Loucy (cell line): ENCODE results near the gene AZGP1.
A peak's percentile ranks its signal among the peaks of the same experiment; 100 is the strongest.
"Not testable (repeated sequence)": the region's sequence is repeated elsewhere in the genome, so short reads cannot be mapped to it uniquely, and the experiment has no call there.

Experiments
- H2AFZ ChIP-seq: fragments of 200-600 bp; sonication (generic); 2 replicates; pipeline ENCODE4 v1.6.0; 2016; ENCODE audit warnings: antibody characterized with exemption, mild to moderate bottlenecking, low read length, moderate library complexity
- H3F3A ChIP-seq: fragments of 200-600 bp; 2 replicates; pipeline ENCODE4 v1.6.0; 2016; ENCODE audit warnings: antibody characterized with exemption, low read depth, mild to moderate bottlenecking
- H3K27me3 ChIP-seq: fragments of 200-600 bp; sonication (generic); 2 replicates; pipeline ENCODE4 v1.6.1; 2014; ENCODE audit warnings: low read length, mild to moderate bottlenecking; ENCODE audit not compliant: insufficient read depth, poor library complexity, severe bottlenecking
- H3K36me3 ChIP-seq: fragments of 200-600 bp; sonication (generic); 2 replicates; pipeline ENCODE4 v1.6.1; 2016; ENCODE audit warnings: low read length; ENCODE audit not compliant: insufficient read depth
- H3K4me1 ChIP-seq: fragments of 200-600 bp; sonication (generic); 2 replicates; pipeline ENCODE4 v1.5.1; 2014; ENCODE audit warnings: low read length, mild to moderate bottlenecking; ENCODE audit not compliant: insufficient read depth, poor library complexity, severe bottlenecking
- H3K4me2 ChIP-seq: fragments of 200-600 bp; sonication (generic); 2 replicates; pipeline ENCODE4 v1.6.0; 2014; ENCODE audit warnings: antibody characterized with exemption, low read length, low read depth, mild to moderate bottlenecking; ENCODE audit not compliant: poor library complexity, severe bottlenecking
- H3K4me3 ChIP-seq: fragments of 200-600 bp; sonication (generic); 2 replicates; pipeline ENCODE4 v1.5.1; 2014; ENCODE audit warnings: low read length, mild to moderate bottlenecking, mixed read lengths; ENCODE audit not compliant: poor library complexity, severe bottlenecking
- H3K79me2 ChIP-seq: fragments of 200-600 bp; sonication (generic); 2 replicates; pipeline ENCODE4 v1.6.1; 2014; ENCODE audit warnings: low read length; ENCODE audit not compliant: insufficient read depth
- H3K9ac ChIP-seq: fragments of 200-600 bp; sonication (generic); 2 replicates; pipeline ENCODE4 v1.6.0; 2014; ENCODE audit warnings: mild to moderate bottlenecking, low read depth, low read length, moderate library complexity; ENCODE audit not compliant: poor library complexity, severe bottlenecking
- H3K9me2 ChIP-seq: fragments of 200-600 bp; sonication (generic); replicated peaks from 2 replicates; pipeline ENCODE4 v1.6.1; 2016; ENCODE audit warnings: low read depth, low read length, mixed read lengths
- H3K9me3 ChIP-seq: fragments of 200-600 bp; sonication (generic); 2 replicates; pipeline ENCODE4 v1.6.1; 2014; ENCODE audit warnings: mild to moderate bottlenecking, antibody characterized with exemption, low read length, low read depth; ENCODE audit not compliant: insufficient read depth
- H4K20me1 ChIP-seq: fragments of 200-600 bp; sonication (generic); 2 replicates; pipeline ENCODE4 v1.6.0; 2014; ENCODE audit warnings: antibody characterized with exemption, low read length, mild to moderate bottlenecking; ENCODE audit not compliant: insufficient read depth, poor library complexity, severe bottlenecking
- CTCF ChIP-seq: fragments of 200-600 bp; sonication (generic); conservative IDR thresholded peaks from 2 replicates; pipeline ENCODE4 v1.5.1; 2014; ENCODE audit warnings: mild to moderate bottlenecking, antibody characterized with exemption, low read length
- EZH2phosphoT487 ChIP-seq: fragments of 200-600 bp; IDR thresholded peaks from 2 replicates; pipeline ENCODE4 v1.6.1; 2018; ENCODE audit warnings: antibody characterized with exemption, mild to moderate bottlenecking, moderate library complexity, borderline replicate concordance

Gene AZGP1

GRCh38 chr7:99992330-99993038, 16.7 kb upstream of the AZGP1 start:
- H3K4me1 ChIP-seq = peaks cover 3% of the 10 kb centered on the region
- no peaks in the 10 kb centered on the region for H3F3A ChIP-seq
- H3K9me3 ChIP-seq = no peaks in the 10 kb centered on the region
- H3K9ac ChIP-seq = no peak overlapping the region
- H3K4me3 ChIP-seq = no peak overlapping the region
- no peaks in the 10 kb centered on the region for H3K27me3 ChIP-seq
- H2AFZ ChIP-seq = peak overlapping the region; percentile 27; the same call in 1 of the 2 replicates
- no peak for TF ChIP-seq EZH2phosphoT487
- no peak for TF ChIP-seq CTCF
- no peaks in the 10 kb centered on the region for H3K9me2 ChIP-seq
- H3K79me2 ChIP-seq = no peaks in the 10 kb centered on the region
- H3K36me3 ChIP-seq = no peaks in the 10 kb centered on the region
- no peak overlapping the region for H3K4me2 ChIP-seq
- H4K20me1 ChIP-seq = no peaks in the 10 kb centered on the region

- not testable (repeated sequence) for H3K36me3 ChIP-seq, H3K79me2 ChIP-seq, H3K9me2 ChIP-seq, H3K9ac ChIP-seq, H3K4me3 ChIP-seq, H3F3A ChIP-seq, H3K9me3 ChIP-seq, H3K27me3 ChIP-seq, H3K4me2 ChIP-seq, H4K20me1 ChIP-seq, H2AFZ ChIP-seq, H3K4me1 ChIP-seq
Measured at GRCh38 chr7:99991543-99991942, 15.7 kb upstream of the AZGP1 start.

- Histone ChIP-seq H3K9me2 (no peaks in the 10 kb centered on the region), H3K79me2 (no peaks in the 10 kb centered on the region), H3K4me1 (no peaks in the 10 kb centered on the region), H3F3A (no peaks in the 10 kb centered on the region), H2AFZ (peak overlapping the region; percentile 61; the same call in 1 of the 2 replicates), H3K4me2 (no peak overlapping the region), H3K27me3 (no peaks in the 10 kb centered on the region), H4K20me1 (no peaks in the 10 kb centered on the region), H3K9me3 (no peaks in the 10 kb centered on the region), H3K36me3 (no peaks in the 10 kb centered on the region), H3K4me3 (no peak overlapping the region), H3K9ac (no peak overlapping the region)
- TF ChIP-seq CTCF = no peak
- no peak for TF ChIP-seq EZH2phosphoT487
Measured at GRCh38 chr7:99990460-99990852, 14.6 kb upstream of the AZGP1 start.

GRCh38 chr7:99987846-99988245, 12.0 kb upstream of the AZGP1 start:
- H3K79me2 ChIP-seq = no peaks in the 10 kb centered on the region
- no peaks in the 10 kb centered on the region for H3K9me3 ChIP-seq
- H2AFZ ChIP-seq = no peak overlapping the region
- no peaks in the 10 kb centered on the region for H3K9me2 ChIP-seq
- no peaks in the 10 kb centered on the region for H4K20me1 ChIP-seq
- H3K9ac ChIP-seq = no peak overlapping the region
- no peaks in the 10 kb centered on the region for H3K36me3 ChIP-seq
- H3K27me3 ChIP-seq = no peaks in the 10 kb centered on the region
- no peak overlapping the region for H3K4me2 ChIP-seq
- TF ChIP-seq CTCF = no peak
- no peak for TF ChIP-seq EZH2phosphoT487
- peaks cover 3% of the 10 kb centered on the region for H3K4me1 ChIP-seq
- H3F3A ChIP-seq = no peaks in the 10 kb centered on the region
- no peak overlapping the region for H3K4me3 ChIP-seq

- not testable (repeated sequence) for H3F3A ChIP-seq, H3K9ac ChIP-seq, H3K4me1 ChIP-seq, H3K4me3 ChIP-seq, H4K20me1 ChIP-seq, H3K9me3 ChIP-seq, H3K36me3 ChIP-seq, H2AFZ ChIP-seq, H3K79me2 ChIP-seq, H3K9me2 ChIP-seq, H3K4me2 ChIP-seq, H3K27me3 ChIP-seq
Measured at GRCh38 chr7:99987306-99987705, 11.5 kb upstream of the AZGP1 start.
